K562 (cell line): ENCODE data around the gene KLKB1. TPM values are rescaled to one million over a fixed set of nuclear protein-coding genes. Genes with fewer than 3 reads are reported as not detected.
A peak's percentile ranks its signal among the peaks of the same experiment; 100 is the strongest.

Experiments
- CREBBP ChIP-seq: IDR thresholded peaks from one replicate; pipeline ENCODE4 v1.6.1; 2012; ENCODE audit warnings: low read depth, mild to moderate bottlenecking, control low read depth, inconsistent platforms, low read length
- ELF1 ChIP-seq: fragments of 200-800 bp; sonication (Bioruptor generic); IDR thresholded peaks from 2 replicates; pipeline ENCODE4 v1.6.1; 2016; ENCODE audit warnings: missing genetic modification characterization, missing compliant biosample characterization
- GATAD2A ChIP-seq: fragments of 450-650 bp; IDR thresholded peaks from 2 replicates; pipeline ENCODE4 v1.6.1; 2017
- HNRNPL ChIP-seq: fragments of 200-400 bp; formaldehyde crosslinking; IDR thresholded peaks from 2 replicates; pipeline ENCODE4 v1.6.1; 2017; ENCODE audit warnings: low read depth, mild to moderate bottlenecking, low read length
- MNT ChIP-seq, 2 experiments: fragments of 450-650 bp; conservative IDR thresholded peaks; 2 replicates each; pipeline ENCODE4 v1.6.1; 2017; ENCODE audit warnings: mild to moderate bottlenecking in 2 of 2, moderate library complexity in 2 of 2
- MTA2 ChIP-seq: fragments of 450-650 bp; IDR thresholded peaks from 2 replicates; pipeline ENCODE4 v1.6.1; 2016; ENCODE audit warnings: low read depth
- SLC30A9 ChIP-seq: fragments of 250-450 bp; sonication (Bioruptor Pico); IDR thresholded peaks from 2 replicates; pipeline ENCODE4 v1.8.0; 2022; ENCODE audit warnings: mild to moderate bottlenecking, moderate library complexity
- SMARCA4 ChIP-seq: fragments of 450-650 bp; IDR thresholded peaks from 2 replicates; pipeline ENCODE4 v1.6.1; 2016
- SREBF2 ChIP-seq: sonication (generic); formaldehyde crosslinking; IDR thresholded peaks from 2 replicates; pipeline ENCODE4 v1.4.0; 2020; ENCODE audit warnings: mild to moderate bottlenecking, missing genetic modification reagents
- TSHZ1 ChIP-seq: fragments of 250-450 bp; sonication (Bioruptor Pico); IDR thresholded peaks from 2 replicates; pipeline ENCODE4 v1.4.0; 2020; ENCODE audit warnings: mild to moderate bottlenecking, moderate library complexity
- YY1 ChIP-seq, 3 experiments: IDR thresholded peaks; 2 replicates each; pipeline ENCODE4 v1.6.1; 2011; ENCODE audit warnings: low read length in 2 of 3, mild to moderate bottlenecking in 2 of 3, moderate library complexity in 2 of 3, borderline replicate concordance in 1 of 3, control low read depth in 1 of 3, low read depth in 1 of 3; ENCODE audit not compliant: insufficient read depth in 3 of 3, insufficient replicate concordance in 2 of 3, control insufficient read depth in 1 of 3, insufficient read length in 1 of 3; ENCODE audit errors: extremely low read depth in 1 of 3
- ZNF23 ChIP-seq: fragments of 250-450 bp; sonication (Bioruptor Pico); IDR thresholded peaks from 2 replicates; pipeline ENCODE4 v1.4.0; 2020; ENCODE audit warnings: mild to moderate bottlenecking
- ZNF282 ChIP-seq: sonication (generic); formaldehyde crosslinking; IDR thresholded peaks from 2 replicates; pipeline ENCODE4 v1.8.1; 2023; ENCODE audit warnings: missing genetic modification reagents
- ZNF431 ChIP-seq: sonication (generic); formaldehyde crosslinking; IDR thresholded peaks from 2 replicates; pipeline ENCODE4 v1.8.0; 2022; ENCODE audit warnings: mild to moderate bottlenecking, missing genetic modification reagents
- ZNF518B ChIP-seq: fragments of 250-450 bp; sonication (Bioruptor Pico); IDR thresholded peaks from 2 replicates; pipeline ENCODE4 v1.5.0; 2021; ENCODE audit warnings: mild to moderate bottlenecking, moderate library complexity
- ZNF740 ChIP-seq, 3 experiments: fragments of 200-800 bp in 1 of 3; sonication (Bioruptor generic) in 1 of 3; sonication (generic) in 1 of 3; formaldehyde crosslinking in 1 of 3; IDR thresholded peaks; 2 replicates each; pipeline versions ENCODE4 v1.6.1 to v1.8.0; 2016 to 2022; ENCODE audit warnings: mild to moderate bottlenecking in 2 of 3, missing compliant biosample characterization in 2 of 3, missing genetic modification characterization in 2 of 3, missing genetic modification reagents in 1 of 3
- ZNF77 ChIP-seq: fragments of 250-450 bp; sonication (Bioruptor Pico); IDR thresholded peaks from 2 replicates; pipeline ENCODE4 v1.5.0; 2020
- polyA plus RNA-seq, 8 experiments: library from polyadenylated mRNA; depleted of rRNA in 4 of 8; stranded (reverse) in 5 of 8; unstranded in 3 of 8; fragments of >200 nt; fragmentation: Nextera tagmentation in 2 of 8; fragmentation: Illumina TruSeq in 1 of 8; extraction: Ambion mirVana in 2 of 8; extraction: Trizol in 1 of 8; gene quantifications; 2 replicates each; pipeline versions ENCODE4 v1.2.1 to v1.2.3, GENCODE V29; 2011 to 2014; ENCODE audit warnings: inconsistent platforms in 1 of 8, missing spikeins in 1 of 8
- total RNA-seq, 7 experiments: library from RNA; depleted of rRNA in 6 of 7; stranded (reverse); fragments of >200 nt in 6 of 7; fragmentation: Illumina TruSeq in 2 of 7; extraction: Trizol in 2 of 7; gene quantifications; 2 replicates each; pipeline versions ENCODE4 v1.2.1 to v1.2.3, GENCODE V29; 2011 to 2021; ENCODE audit warnings: low replicate concordance in 1 of 7

KLKB1 gene
- total and polyA plus RNA-seq, 9 of the 15 experiments (the other 6 are each of a cell fraction or from before 2014, with no cell fraction given), result 0.27 TPM; not detected in 8

GRCh38 chr4:186191200-186192065 lies 35.9 kb upstream of the KLKB1 start, which contains the start of gene CYP4V2 (continued):
- peak in 2 of 3 experiments; percentile 26 to 77 for TF ChIP-seq YY1 (IDR thresholded peaks at IDR 0.05; ENCODE audit: borderline replicate concordance in 1 of 3, control insufficient read depth in 1 of 3, extremely low read depth in 1 of 3, insufficient read depth in 3 of 3, insufficient read length in 1 of 3, insufficient replicate concordance in 2 of 3, low read depth in 1 of 3, low read length in 2 of 3)
- no peak for TF ChIP-seq GATAD2A
- TF ChIP-seq ZNF77 (CRISPR knock-in tag), result no peak
- no peak for TF ChIP-seq SREBF2 (CRISPR knock-in tag)
- TF ChIP-seq ZNF431, result peak; percentile 75
- no peak for TF ChIP-seq TSHZ1 (CRISPR knock-in tag)
- no peak for TF ChIP-seq ZNF282
- TF ChIP-seq SLC30A9 (CRISPR knock-in tag), result no peak
- TF ChIP-seq MTA2, result no peak
- TF ChIP-seq SMARCA4, result no peak
- no peak for TF ChIP-seq CREBBP
- peak; percentile 60; the same call in 1 of the 2 replicates for TF ChIP-seq HNRNPL
- peak; percentile 71 to 83 for TF ChIP-seq MNT (conservative IDR thresholded peaks at IDR 0.05)
- no peak for TF ChIP-seq ZNF518B (CRISPR knock-in tag)
- peak; percentile 94 for TF ChIP-seq ELF1 (tag)
- TF ChIP-seq ZNF23, result no peak
- TF ChIP-seq ZNF740 (CRISPR knock-in tag; IDR thresholded peaks at IDR 0.05), result 0 out of 2 replicates have a peak, but pooled peaks have one; percentile 21
- no peak for TF ChIP-seq ZNF740 (tag; IDR thresholded peaks at IDR 0.05)
